ENCODE data around the gene GPR153.
A peak's percentile ranks its signal among the peaks of the same experiment; 100 is the strongest.
"Not testable (repeated sequence)": the region's sequence is repeated elsewhere in the genome, so short reads cannot be mapped to it uniquely, and the experiment has no call there.

Gene GPR153

DNA sequence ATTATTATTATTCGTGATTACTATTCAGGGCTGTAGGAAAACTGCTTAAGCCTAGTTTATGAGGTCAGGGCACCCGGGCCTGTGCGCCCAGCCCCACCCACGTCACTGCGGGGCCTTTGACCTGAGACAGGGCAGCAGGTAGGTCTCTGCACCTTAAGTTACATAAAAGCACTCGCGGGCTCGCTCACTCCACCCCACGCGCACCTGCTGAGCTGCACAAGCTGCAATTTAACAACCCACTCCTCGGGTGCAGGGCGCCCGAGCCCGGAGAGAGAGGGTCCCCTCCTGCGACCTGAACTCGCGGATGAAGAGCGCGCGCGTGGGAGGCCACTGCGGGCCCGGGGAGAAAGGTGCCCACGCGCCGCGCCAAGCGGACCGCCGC is 25.6 kb downstream of the GPR153 start:
- DNase-seq (ENCODE audit: low read depth, low spot score), result no peak

DNA sequence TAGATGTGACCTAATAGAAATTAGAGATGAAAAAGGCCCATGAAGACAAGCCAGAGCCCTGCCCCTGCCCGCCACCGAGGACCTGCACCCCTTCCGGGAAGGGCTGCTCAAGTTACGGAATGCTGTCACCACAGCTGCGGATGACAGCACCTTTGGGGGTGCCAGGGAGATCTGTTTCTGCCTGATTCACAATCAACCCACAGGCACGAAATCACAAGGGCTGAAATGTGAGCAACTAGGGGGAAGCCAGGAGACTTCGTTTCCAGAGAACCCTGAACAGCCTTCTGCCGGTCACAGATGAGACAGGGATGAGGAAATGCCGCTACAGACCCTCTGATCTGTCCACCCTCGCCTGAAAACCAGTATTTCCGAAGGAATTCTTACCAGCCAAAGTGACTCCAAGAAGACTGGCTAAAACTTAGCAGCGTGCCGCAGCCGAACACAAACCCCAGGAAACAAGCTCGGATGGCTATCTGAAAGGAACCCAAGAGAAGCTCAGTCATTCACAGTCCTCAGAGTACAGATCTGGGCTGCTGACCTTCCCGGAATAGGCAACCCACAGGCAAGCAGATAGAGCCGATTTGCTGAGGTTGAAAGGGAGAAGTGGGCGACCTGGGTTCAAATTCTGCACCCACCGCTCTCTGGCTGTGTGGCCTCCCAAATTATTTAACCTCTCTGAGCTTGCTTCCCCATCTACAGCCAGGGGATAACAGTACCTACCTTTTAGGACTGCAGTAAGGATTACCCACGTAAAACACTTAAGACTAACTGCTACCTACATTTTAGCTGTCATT is 26.2 kb downstream of the GPR153 start:
- DNase-seq (ENCODE audit: low read depth, low spot score), result peak; percentile 29

DNA sequence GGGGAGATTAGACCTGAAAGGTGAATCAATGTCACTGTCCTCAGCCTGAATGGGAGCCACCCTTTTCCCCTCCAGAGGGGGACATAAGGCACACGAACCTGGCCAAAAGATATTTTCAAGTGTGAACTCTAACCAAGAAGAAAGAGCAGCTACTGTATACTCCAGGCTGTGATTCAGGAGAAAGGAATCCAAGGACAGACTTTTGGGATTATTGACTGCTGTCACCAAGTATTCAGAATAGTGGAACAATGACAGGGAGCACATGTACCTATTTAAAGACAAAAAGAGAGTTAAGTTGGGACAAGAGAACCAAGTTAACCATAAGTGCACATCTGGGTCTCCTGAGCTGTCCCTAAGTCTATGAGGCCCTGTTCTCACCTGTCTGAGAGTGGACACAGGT is 27.5 kb downstream of the GPR153 start:
- DNase-seq (ENCODE audit: low read depth, low spot score), result no peak

DNA sequence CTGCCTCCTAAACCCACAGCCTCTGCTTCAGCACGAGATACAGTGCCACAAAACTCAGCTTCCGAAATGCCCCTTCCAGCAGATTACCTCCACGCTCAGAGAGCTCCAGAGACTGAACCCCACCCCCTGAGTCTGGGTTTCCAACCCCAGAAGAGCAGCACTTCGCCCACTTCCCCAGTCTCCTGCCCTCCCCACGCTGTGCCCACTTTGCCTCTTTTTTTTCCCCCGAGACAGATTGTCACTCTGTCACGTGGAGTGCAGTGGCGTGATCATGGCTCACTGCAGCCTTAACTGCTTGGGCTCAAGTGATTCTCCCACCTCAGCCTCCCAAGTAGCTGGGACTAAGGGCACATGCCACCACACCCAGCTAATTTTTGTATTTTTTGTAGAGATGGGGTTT is 35.2 kb downstream of the GPR153 start:
- DNase-seq (ENCODE audit: low read depth, low spot score), result no peak

- no peak for DNase-seq (ENCODE audit: low read depth, low spot score)
These were observed 36.2 kb downstream of the GPR153 start for GRCh38 chr1:6224718-6225117.

- DNase-seq (ENCODE audit: low read depth, low spot score), result no peak
These were observed 37.3 kb downstream of the GPR153 start for GRCh38 chr1:6223617-6224016.

GRCh38 chr1:6222636-6223035 is 38.3 kb downstream of the GPR153 start:
- DNase-seq (ENCODE audit: low read depth, low spot score), result no peak

- no peak for DNase-seq (ENCODE audit: low read depth, low spot score)
These were observed 39.6 kb downstream of the GPR153 start for GRCh38 chr1:6221210-6221784.

DNA sequence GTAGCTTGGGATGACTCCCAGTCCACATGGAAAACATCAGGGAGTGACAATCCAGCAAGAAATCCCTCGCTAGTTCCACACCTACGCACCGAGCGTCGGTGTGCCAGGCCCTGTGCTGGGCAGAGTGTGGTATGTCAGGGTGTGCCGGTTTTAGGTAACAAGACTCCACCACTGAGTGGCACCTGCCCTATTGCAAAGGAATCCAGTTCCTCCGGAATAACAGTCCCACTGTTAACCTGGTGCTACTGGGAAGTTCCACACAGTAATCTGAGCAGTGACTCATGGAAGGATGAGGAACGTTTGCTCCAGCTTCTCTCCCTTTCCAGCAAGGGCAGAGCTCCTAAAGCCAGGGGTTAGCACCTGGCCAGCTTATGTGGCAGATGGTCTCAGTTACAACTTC is 40.7 kb downstream of the GPR153 start:
- peak; percentile 17 for DNase-seq (ENCODE audit: low read depth, low spot score)

GRCh38 chr1:6219641-6220040 is 41.3 kb downstream of the GPR153 start:
- DNase-seq (ENCODE audit: low read depth, low spot score), result not testable (repeated sequence)

GRCh38 chr1:6218375-6219164 is 42.3 kb downstream of the GPR153 start:
- no peak for DNase-seq (ENCODE audit: low read depth, low spot score)

- no peak for DNase-seq (ENCODE audit: low read depth, low spot score)
These were observed 48.5 kb downstream of the GPR153 start for GRCh38 chr1:6212193-6212959.

DNA sequence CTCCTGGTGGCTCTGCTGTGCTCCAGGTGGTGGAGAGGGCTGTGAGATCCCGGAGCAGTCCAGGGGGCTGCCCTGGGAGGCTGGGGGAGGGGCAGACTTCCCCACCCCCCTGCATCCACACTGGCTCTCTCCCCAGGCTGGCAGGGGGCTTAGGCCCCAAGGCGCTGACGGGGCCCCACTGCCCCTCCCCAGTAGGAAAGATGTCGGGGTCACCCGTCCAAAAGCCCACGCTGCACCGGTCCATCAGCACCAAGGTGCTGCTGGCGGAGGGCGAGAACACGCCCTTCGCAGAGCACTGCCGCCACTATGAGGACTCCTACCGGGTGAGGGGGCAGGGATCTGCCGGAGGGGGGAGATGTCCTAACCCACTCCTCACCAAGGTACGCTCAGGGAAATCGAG is 49.2 kb downstream of the GPR153 start:
- no peak for DNase-seq (ENCODE audit: low read depth, low spot score)

GRCh38 chr1:6210591-6211355 is 50.1 kb downstream of the GPR153 start:
- no peak for DNase-seq (ENCODE audit: low read depth, low spot score)

- DNase-seq (ENCODE audit: low read depth, low spot score), result no peak
These were observed 51.0 kb downstream of the GPR153 start for GRCh38 chr1:6209661-6210580.

GRCh38 chr1:6208723-6209660 is 51.9 kb downstream of the GPR153 start:
- DNase-seq (ENCODE audit: low read depth, low spot score), result peak; percentile 55

DNA sequence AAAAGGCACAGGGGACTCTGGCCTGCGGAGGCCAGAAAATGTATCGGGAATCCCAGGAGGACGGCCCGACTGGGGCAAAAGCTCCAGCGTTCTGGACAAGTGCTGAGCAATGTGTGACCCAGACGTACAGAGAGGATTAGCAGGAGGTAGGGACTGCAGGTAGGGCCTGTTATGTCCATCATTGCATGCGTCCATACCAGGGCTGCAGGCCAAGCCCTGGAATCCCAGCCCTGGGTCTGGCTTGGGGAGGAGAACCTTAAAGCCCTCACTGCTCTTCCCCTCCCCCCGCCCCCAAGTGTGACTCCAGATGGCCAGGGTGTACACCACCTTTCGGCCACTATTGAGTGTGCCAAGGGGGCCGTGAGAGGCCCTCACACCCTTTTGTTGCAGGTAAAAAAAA is 53.0 kb downstream of the GPR153 start:
- peak; percentile 37 for DNase-seq (ENCODE audit: low read depth, low spot score)

- no peak for DNase-seq (ENCODE audit: low read depth, low spot score)
These were observed 53.6 kb downstream of the GPR153 start for GRCh38 chr1:6207075-6207885.
